Measurements from ENCODE around the gene PROSER3.
A peak's percentile ranks its signal among the peaks of the same experiment; 100 is the strongest.

The PROSER3 gene

DNA sequence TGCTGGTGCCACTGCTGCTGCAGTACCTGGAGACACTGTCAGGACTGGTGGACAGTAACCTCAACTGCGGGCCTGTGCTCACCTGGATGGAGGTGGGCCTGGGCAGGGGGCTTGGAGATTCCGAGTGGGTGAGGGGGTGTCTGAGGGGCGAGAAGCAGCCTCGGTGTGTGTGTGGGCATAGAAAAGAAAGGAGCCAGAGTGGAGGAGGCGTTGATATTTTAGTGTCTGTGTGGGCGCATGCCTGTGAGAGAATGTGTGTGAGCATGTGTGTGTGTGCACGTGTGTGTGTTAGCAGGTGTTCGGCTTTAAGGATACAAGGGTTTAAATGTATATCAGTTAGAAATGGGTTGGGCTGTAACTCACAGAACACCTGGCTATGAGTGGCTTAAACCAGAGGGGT lies 21.1 kb downstream of the PROSER3 start:
- DNase-seq, result no peak

DNA sequence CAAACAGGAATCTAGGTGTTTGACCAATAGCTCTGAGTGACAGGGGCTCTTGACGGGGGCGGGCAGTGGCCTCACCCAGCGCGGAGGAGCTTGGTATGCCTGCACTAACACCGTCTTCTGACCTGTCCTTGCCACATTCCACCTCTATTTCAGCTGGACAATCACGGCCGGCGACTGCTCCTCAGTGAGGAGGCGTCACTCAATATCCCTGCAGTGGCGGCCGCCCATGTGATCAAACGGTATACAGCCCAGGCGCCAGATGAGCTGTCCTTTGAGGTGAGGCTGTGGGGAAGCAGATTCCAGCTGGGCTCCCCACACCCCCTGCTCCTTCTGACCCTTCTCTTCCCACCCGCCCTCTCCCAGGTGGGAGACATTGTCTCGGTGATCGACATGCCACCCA lies 22.1 kb downstream of the PROSER3 start:
- DNase-seq, result no peak

DNA sequence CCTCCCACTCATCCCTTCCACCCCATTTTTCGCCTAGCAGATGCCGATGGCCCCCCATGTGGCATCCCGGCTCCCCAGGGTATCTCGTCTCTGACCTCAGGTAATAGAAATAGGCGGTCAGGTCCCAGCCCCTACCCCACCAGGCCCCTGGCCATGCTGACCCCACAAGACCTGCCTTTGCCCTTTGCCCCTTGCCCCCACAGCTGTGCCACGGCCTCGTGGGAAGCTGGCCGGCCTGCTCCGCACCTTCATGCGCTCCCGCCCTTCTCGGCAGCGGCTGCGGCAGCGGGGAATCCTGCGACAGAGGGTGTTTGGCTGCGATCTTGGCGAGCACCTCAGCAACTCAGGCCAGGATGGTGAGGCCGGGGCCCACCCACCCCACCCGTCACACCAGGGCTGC lies 22.7 kb downstream of the PROSER3 start:
- no peak for DNase-seq

DNA sequence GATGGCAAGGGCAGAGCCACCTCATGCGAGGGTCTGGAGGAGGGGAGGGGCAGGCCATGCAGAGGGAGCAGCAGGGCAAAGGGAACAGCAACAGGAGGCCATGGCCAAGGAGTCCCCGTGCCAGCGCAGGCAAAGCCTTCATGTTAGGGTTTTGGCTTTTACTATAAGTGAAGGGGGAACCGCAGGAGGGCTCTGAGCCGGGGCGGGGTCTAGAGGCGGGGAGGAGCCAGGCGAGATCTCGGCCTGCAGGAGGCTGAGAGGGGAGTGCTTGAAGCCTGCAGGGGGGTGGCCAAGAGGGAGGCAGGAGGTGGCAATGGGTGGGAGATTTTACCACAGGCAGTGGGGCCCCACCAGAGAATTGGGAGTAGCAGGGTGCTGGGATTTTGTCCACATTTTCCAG lies 23.7 kb downstream of the PROSER3 start:
- DNase-seq, result no peak

- DNase-seq, result no peak
These were observed 24.6 kb downstream of the PROSER3 start for GRCh38 chr19:35782589-35782988.

DNA sequence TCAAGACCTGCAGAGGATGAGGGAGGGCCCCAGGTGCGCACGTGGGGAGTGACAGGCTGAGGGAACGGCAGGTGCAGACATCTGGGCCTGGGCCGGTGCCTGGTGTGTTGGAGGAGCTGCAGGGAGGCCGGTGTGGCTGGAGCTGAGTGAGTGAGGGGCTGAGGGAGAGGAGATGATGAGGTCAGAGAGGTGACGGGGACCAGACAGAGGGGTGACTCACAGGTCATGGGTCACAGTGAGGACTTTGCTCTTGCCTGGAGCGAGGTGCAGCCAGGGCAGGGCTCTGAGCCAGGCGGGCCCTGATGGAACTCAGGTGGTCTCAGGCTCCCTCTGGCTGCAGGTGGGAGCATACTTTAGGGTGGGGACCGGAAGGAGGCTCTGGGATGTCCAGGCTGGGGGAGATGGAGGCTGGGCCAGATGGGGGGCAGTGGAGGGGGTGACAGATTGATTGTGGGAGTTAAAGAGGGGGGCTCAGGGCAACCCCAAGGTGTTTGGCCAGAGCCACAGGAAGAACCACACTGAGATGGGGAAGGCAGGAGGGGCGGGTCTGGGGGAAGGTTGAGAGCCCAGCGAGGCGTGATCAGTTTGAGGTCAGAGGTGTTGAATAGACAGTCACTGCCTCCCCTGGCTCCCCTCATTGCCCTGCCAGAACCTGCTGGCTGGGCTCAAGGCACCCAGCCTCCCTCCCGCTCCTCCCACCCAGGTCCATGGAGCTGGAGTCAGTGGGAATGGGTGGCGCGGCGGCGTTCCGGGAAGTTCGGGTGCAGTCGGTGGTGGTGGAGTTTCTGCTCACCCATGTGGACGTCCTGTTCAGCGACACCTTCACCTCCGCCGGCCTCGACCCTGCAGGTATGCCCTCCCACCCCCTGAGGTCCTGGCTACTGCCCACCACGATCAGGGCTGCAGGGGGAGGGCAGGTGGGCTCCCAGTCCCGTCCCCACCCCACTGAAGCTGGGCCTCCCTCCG lies 25.8 kb downstream of the PROSER3 start:
- no peak for DNase-seq

DNA sequence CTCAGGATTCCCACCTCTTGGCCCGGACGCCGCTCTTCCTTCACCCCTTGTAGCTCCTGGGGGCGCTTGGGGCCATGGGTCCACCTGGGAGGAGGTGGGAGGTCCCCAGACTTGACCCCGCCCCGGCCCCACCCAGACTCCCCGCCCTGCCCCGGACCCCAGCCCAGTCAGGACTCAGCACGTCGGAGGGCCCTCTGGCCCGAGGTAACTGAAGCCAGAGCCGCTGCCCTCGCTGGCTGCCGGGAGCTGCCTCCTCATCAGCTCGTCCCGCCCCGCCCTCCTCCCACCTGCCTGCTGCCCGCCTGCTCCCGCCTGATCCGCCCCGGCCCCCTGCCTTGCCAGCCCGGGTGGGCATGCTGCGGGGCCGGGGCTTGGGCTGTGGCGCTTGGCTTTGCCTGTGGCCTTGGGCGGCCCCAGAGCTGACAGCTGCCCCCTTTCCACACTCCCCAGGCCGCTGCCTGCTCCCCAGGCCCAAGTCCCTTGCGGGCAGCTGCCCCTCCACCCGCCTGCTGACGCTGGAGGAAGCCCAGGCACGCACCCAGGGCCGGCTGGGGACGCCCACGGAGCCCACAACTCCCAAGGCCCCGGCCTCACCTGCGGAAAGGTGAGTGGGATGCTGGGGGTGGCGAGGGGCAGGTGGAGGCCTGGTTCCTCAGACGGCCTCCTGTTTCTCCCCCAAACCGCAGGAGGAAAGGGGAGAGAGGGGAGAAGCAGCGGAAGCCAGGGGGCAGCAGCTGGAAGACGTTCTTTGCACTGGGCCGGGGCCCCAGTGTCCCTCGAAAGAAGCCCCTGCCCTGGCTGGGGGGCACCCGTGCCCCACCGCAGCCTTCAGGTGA lies 26.7 kb downstream of the PROSER3 start:
- DNase-seq, result no peak

DNA sequence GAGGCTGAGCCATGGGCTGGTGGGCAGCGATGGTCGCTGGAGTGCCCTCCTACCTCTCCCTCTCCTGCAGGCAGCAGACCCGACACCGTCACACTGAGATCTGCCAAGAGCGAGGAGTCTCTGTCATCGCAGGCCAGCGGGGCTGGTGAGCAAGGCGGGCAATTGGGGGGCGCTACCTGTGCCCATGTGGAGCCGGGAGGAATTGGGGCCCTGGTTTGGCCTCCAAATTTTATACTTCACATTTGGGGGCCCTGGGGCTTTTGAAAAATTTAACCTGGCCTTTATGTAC lies 27.3 kb downstream of the PROSER3 start:
- DNase-seq, result no peak

GRCh38 chr19:35786299-35787160 lies 28.6 kb downstream of the PROSER3 start:
- no peak for DNase-seq

DNA sequence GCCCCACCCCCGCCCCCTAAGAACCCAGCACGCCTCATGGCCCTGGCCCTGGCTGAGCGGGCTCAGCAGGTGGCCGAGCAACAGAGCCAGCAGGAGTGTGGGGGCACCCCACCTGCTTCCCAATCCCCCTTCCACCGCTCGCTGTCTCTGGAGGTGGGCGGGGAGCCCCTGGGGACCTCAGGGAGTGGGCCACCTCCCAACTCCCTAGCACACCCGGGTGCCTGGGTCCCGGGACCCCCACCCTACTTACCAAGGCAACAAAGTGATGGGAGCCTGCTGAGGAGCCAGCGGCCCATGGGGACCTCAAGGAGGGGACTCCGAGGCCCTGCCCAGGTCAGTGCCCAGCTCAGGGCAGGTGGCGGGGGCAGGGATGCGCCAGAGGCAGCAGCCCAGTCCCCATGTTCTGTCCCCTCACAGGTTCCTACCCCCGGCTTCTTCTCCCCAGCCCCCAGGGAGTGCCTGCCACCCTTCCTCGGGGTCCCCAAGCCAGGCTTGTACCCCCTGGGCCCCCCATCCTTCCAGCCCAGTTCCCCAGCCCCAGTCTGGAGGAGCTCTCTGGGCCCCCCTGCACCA lies 29.3 kb downstream of the PROSER3 start:
- DNase-seq, result no peak

- DNase-seq, result no peak
These were observed 30.4 kb downstream of the PROSER3 start for GRCh38 chr19:35788205-35788960.

DNA sequence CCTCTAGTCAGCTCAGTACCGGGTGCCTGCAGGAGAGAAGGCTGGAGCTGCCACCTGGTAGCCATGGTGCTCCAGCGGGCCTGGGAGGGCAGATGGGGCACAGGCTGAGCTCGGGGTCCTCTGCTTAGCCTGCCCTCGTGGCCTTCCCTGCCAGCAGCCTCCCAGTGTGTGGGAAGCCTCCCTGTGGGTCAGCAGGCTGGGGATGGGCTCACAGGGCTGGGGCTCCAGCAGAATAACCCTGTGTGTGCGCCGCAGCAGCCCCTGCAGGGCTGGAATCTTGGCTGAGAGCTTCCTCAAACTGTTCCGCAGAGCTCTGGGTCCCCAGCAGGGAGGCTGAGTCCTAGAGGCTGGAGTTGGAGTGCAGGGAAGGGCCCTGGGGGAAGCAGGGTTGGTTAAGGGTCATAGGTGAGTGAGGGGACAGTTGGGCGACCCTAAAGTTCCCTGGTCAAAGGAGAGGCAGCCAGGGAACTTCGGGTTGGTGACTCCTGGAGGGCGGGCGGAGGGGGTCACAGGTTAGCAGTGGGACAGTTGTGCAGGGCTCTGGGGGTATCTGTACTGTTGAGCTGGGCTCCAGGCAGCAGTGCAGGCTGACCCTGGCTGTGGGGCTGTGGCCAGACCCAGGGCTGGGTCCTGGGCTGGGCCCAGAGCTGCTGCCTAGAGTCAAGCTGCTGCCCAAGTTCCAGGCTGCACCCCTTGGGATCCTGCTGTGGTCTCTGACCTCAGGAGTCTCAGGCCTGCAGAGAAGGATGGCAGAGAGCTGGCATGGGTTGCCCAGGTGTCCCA lies 31.4 kb downstream of the PROSER3 start:
- no peak for DNase-seq

DNA sequence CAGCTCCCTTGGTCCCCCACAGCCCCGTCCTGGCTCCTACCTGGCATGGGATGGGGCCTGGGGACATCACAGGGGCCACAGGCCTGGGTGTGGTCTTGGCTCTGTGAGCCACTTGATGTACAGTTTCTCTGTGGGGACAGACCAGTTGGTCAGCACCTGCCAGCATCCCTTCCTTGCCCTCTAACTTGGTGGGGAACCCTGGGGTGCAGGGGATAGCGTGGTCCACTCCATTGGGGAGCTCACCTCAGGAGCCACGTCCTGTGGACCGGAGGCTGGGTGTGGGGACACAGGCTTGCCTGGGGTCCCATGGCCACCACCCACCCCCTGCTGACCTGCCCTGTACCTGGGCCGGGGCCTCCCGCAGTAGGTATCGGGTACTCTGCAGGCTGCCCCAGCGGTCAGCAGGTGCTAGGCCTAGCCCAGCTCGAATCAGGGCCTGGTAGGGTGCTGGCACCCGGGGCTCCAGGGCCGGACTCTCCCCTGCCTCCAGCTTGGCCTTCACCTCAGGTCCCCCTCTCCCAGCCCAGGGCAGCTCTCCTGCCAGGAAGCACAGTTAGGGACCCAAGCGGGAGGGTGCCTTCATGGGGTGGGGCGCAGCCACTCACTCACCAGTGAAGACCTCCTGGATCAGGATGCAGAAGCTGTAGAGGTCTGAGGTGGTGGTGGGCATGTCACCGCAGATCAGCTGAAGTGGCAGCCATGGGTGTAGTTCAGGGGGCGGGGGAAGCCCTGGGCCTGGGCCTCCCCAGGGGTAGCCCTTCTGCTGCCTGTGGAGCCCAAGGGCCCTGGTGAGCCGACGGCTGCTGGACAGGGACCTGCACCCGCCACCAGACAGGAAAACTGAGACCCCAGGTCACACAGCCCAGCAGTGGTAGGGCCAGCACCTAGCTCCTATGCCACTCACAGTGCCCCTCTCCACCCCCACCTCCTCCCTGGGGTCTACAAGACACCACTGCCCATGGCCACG lies 32.3 kb downstream of the PROSER3 start:
- no peak for DNase-seq

GRCh38 chr19:35790981-35791813 lies 33.2 kb downstream of the PROSER3 start:
- no peak for DNase-seq

DNA sequence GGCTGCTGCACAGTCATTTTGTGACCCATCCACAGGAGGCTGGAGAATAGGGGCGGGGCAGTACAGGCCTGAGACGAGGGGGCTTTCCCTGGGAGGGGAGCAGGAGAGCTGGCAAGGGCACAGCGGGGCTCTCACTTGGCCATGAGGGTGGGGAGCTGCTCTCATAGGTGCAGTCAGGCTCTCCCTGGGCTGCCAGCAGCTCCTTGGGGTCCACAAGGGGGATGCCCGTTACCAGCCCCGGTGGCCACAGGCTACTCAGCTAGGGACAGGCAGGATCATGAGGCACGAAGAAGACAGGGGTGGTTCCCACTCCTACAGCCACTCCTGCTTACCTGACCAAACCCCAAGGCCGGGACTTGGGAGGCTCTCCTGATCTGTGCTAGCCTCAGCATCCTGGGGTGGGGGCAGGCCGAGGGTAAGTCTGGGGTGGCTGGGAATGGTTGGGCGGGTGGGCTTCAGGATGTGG lies 33.9 kb downstream of the PROSER3 start:
- DNase-seq, result no peak

DNA sequence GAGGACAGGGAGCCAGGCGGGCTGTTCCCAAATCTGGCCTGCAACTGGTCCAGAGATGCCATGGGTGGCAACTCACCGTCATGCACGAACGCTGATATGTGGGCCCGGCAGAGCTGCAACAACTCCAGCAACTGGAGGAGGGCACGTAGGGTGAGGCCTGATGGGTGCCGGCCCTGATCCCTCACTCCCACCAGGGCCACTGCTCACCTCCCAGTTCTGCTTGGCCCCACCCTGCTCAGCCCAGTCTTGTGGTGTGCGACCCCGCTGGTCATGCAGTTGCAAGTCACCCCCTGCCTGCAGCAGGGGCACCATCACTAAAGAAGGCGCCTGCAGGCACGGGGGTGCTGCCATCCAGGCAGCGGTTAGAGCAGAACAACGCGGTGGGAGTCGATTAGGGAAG lies 34.3 kb downstream of the PROSER3 start:
- DNase-seq, result no peak

- DNase-seq, result no peak
These were observed 34.9 kb downstream of the PROSER3 start for GRCh38 chr19:35792888-35793287.

GRCh38 chr19:35793381-35794165 lies 35.6 kb downstream of the PROSER3 start:
- DNase-seq, result peak; percentile 22
